GM10266 (cell line): ENCODE data around the gene MRPL27.

Experiments
- DNase-seq: peaks from one replicate; pipeline ENCODE4 v3.0.0; 2012; ENCODE audit errors: extremely low spot score
- CTCF ChIP-seq: IDR thresholded peaks from 2 replicates; pipeline ENCODE4 v1.5.1; 2012; ENCODE audit warnings: mild to moderate bottlenecking, low read depth; ENCODE audit not compliant: control insufficient read depth, insufficient read depth; ENCODE audit errors: missing control alignments

MRPL27 gene

GRCh38 chr17:50372222-50372757, 694 bp downstream of the MRPL27 start:
- TF ChIP-seq CTCF, result no peak
- DNase-seq, result no peak

GRCh38 chr17:50371526-50371925, 1.5 kb downstream of the MRPL27 start:
- no peak for DNase-seq
- no peak for TF ChIP-seq CTCF

- DNase-seq, result no peak
- TF ChIP-seq CTCF, result no peak
Measured at GRCh38 chr17:50370052-50370451, 2.9 kb downstream of the MRPL27 start.

- no peak for TF ChIP-seq CTCF
- DNase-seq, result no peak
Measured at GRCh38 chr17:50367401-50367800, 5.6 kb downstream of the MRPL27 start.

- no peak for DNase-seq
- TF ChIP-seq CTCF, result no peak
Measured at GRCh38 chr17:50365649-50366393, 7.2 kb downstream of the MRPL27 start.

GRCh38 chr17:50365165-50365564, 7.8 kb downstream of the MRPL27 start:
- DNase-seq, result no peak
- TF ChIP-seq CTCF, result no peak

- DNase-seq, result no peak
Measured at GRCh38 chr17:50364715-50365114, 8.3 kb downstream of the MRPL27 start.

More at GRCh38 chr17:50364715-50365114, 8.3 kb downstream of the MRPL27 start:
- no peak for TF ChIP-seq CTCF
